AG09309 (cell line): ENCODE data around the gene KIAA1614.

Experiments used
- DNase-seq: peaks from one replicate; pipeline ENCODE4 v3.0.0-alpha.2; 2010; ENCODE audit warnings: low read depth
- H3K4me3 ChIP-seq: 2 replicates; pipeline ENCODE4 v1.5.1; 2011; ENCODE audit warnings: mild to moderate bottlenecking, low read depth, low read length, moderate library complexity; ENCODE audit not compliant: control insufficient read depth
- CTCF ChIP-seq: IDR thresholded peaks from 2 replicates; pipeline ENCODE4 v1.5.1; 2011; ENCODE audit warnings: mild to moderate bottlenecking, low read depth, low read length, inconsistent platforms; ENCODE audit not compliant: insufficient read depth, control insufficient read depth; ENCODE audit errors: missing control alignments

Gene KIAA1614

GRCh38 chr1:180888870-180889269, 23.8 kb upstream of the KIAA1614 start:
- DNase-seq, result no peak
- no peak overlapping the region for H3K4me3 ChIP-seq
- TF ChIP-seq CTCF, result no peak

DNA sequence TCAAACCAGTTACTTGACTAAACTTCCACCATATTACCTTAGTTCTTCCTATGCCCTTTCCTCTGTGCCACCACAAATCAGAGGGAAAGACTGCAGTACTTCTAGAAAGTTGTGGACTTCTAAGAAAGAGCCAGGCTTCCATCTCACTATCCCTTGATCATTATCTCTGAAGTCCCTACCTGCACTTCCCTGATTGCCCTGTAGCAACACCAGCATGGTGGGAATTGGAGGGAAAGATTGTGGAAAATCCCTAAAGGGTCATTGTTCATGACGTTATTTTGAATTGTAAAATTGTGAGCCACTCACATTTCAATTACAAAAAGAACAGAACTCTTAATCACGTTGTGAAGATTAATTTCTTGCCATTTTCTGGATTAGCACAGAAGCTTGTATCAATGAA, 23.4 kb upstream of the KIAA1614 start:
- no peak overlapping the region for H3K4me3 ChIP-seq
- DNase-seq, result no peak
- no peak for TF ChIP-seq CTCF

- no peak for DNase-seq
- TF ChIP-seq CTCF, result no peak
- no peak overlapping the region for H3K4me3 ChIP-seq
These were observed 20.4 kb upstream of the KIAA1614 start for GRCh38 chr1:180892272-180892671.

DNA sequence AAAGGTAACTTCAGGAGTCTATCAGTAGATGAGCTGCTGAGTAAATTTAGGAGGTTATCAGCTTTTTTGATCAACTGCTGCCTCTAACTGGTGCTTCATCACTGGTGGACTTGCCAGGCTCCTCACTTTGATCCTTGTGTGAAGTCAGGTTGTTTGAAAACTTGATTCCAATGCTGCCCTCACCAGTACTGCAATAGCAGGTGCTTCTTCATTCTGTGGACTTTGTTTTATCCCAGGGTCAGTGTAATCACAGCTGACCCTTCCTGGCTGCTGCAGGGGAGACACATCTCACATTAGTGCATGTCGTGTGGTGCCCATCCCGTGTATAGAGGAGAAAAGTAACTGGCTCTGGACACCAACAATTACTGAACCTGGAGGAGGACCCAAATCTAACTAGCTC, 20.0 kb upstream of the KIAA1614 start:
- H3K4me3 ChIP-seq, result no peak overlapping the region
- no peak for TF ChIP-seq CTCF
- no peak for DNase-seq

DNA sequence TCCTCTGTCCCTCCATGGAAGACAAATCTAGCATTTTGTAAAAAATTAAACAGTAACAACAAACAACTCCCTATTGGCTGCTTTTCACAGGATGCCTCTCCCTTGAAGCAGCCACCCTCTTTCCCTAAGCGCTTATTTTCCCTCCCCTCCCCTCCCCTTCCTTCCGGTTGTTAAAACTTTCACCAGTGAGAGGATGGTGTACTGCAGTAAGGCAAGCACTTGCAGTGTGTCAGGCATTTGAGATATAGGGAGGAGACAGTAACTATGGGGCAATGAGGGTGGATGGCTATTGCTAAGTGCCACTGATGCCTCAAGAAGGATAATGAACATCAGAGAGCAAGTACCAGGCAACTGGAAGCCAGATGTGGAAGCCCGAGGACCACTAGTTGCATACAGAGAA, 19.1 kb upstream of the KIAA1614 start:
- no peak for DNase-seq
- TF ChIP-seq CTCF, result no peak
- H3K4me3 ChIP-seq, result no peak overlapping the region

- H3K4me3 ChIP-seq, result no peak overlapping the region
- DNase-seq, result no peak
- TF ChIP-seq CTCF, result no peak
These were observed 16.5 kb upstream of the KIAA1614 start for GRCh38 chr1:180896161-180896560.
